Measurements from ENCODE around the gene ZACN.

The ZACN gene

DNA sequence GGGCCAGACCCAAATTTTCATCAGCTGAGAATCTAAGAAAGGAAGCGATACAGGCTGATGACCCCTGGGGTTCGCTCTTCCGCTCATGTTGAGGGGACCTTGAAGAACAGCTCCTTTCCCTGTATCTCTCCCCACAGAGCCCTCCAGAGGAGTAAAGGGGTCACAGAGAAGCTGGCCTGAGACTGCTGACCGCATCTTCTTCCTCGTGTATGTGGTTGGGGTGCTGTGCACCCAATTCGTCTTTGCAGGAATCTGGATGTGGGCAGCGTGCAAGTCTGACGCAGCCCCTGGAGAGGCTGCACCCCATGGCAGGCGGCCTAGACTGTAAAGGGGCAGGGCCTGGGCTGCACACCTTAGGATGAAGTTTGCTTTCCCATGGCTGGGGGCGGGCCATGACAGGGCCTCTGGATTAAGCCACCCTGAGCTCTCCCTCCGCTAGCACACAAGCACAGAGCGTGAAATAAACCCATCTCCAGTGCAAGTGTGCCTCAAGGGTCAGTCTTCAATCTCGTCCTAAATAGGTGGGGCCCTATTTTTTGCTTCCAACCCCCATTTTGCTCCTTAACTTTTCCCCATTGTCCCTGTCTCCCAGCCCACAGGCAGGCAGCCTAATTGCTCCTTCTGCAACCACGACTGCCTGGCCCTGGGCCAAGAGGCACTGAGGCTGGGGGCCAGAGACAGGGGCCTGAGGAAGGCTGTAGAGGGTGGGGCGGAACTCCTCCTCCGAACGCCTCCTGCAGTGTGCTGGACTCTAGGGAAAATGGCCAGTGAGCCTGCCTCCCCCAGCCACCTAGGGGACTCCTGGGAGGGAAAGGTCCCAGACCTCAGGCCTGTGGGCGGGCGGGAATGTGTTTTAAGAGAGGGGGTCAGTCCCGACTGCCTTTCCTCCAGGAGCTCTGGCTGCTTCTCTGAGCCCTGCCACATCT is 3.6 kb downstream of the ZACN start:
- DNase-seq: no peak

DNA sequence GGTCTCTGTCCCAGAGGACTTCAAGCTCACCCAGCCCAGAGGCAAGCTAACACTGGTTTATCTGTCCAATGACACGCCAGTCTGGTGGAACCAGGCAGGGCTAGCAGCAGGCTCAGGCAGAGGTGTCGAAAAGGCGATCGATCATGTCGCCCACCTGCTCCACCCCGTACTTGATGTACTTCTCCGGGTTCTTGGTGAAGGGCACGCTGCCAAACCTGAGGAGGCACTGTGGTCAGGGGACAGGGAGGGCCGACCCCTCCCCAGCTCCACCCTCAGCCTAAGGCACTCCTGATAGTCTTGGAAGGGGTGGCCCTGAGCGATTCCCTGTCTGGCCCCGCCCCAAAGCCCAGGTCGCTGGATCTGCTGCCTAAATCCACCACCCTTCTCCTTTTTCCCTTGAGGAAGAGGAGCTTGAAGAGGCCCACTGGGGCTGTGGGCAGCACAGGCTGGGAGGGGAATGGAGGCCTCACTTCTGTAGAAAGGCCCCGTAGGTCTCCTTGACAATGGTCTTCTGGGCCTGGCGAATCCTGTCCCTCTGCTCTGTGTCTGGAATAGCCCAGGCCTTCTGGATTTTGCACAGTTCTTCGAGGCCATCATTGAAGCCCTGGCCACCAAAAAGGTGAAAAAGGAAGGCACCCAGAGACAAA is 4.7 kb downstream of the ZACN start:
- DNase-seq: no peak

DNA sequence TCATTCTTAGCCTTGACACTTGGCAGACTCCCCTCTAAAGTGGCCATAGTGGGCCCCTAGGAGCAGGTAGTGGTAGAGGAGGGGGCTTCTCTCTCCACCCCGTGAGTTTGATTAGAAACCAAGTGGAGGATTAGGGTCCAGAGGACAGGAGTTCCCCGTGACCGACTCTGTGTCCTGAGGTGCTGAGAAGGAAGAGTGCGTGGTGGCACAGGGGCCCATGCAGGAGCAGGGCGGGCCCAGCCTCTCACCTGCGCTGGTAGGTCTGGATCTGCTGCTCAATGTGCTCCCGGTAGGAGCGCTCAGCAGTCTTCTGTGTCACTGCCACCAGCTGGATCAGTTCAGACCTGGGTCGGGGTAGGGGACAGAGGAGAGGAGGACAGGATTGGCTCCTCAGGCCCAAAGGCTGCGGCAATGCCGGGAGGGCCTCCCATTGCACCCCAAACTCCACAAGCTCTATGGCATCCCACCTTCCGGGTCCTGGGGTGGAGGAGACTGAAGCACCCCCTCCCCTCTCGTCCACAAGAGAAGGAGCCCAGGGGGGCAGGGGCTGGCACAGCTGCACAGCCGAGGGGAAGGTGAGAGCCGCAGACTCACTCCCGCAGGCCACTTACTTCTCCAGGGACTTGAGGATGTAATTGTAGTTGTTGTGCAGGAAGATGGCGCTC is 6.2 kb downstream of the ZACN start:
- no peak for DNase-seq

DNA sequence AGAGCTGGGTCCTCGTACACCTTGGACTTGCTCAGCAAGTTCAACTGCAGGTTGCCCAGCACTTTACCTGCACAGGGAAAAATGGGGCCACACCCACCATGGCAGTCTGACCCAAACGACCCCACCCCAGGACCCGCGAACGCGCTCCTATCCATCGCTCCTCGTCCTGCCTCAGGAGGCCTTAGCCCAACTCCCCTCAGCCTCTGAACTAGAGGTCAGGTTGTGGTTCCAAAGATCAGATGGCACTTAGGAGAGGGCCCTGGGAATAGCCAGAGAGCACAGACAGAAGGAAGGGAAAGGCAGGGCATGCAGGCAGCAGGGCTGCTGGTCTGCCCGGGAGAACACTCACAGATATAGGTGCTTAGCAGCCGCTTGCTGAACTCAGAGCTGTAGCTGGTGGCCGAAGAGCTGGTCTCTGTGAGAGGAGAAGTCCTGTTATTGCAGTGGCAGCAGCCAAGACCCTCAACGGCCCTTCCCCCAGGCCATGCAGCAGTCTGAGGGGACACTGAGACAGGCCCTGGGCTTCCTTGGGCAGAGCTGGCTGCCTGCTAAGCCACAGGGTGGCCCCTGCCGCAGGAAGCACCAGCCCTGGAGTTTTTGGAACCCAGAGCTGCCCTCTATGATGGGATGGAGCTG is 6.9 kb downstream of the ZACN start:
- DNase-seq: no peak

DNA sequence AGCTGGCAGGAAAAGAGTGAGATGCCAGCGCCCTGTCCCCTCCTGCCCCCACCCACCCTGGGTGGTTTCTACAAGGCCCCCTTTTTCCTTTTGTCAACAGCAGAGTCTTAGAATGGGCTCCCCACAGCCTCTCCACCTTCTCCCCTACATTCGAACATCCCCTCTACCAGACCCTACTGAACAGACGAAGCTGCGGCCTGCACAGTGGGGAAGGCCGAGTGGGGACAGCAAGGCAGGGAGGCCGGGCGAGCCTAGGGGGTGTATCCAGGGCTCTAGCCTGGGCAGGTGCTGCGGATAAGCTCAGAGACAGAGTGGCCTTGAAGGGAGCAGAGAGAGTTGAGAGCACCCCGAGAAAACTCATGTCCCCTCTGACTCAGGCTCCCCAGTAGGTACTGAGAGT is 7.4 kb downstream of the ZACN start:
- no peak for DNase-seq

DNA sequence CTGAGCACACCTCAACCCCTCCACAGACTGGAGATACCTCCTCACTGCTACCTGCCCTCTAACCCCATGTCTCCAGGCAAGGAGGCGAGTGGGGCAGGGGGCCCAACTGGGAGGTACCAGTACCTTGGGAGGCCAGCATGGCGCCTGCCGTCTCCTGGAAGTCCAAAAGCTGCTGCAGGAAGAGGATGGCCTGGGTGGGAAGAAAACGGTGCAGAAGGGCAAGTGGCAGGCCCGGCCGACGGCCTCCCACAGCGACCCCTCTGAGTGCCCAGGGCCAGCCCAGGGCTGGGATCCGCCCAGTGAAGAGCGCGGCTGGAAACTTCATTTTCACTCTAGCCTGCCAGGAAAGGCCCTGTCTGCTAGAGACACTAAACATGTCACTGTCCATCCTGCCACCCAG is 8.5 kb downstream of the ZACN start:
- DNase-seq: no peak

DNA sequence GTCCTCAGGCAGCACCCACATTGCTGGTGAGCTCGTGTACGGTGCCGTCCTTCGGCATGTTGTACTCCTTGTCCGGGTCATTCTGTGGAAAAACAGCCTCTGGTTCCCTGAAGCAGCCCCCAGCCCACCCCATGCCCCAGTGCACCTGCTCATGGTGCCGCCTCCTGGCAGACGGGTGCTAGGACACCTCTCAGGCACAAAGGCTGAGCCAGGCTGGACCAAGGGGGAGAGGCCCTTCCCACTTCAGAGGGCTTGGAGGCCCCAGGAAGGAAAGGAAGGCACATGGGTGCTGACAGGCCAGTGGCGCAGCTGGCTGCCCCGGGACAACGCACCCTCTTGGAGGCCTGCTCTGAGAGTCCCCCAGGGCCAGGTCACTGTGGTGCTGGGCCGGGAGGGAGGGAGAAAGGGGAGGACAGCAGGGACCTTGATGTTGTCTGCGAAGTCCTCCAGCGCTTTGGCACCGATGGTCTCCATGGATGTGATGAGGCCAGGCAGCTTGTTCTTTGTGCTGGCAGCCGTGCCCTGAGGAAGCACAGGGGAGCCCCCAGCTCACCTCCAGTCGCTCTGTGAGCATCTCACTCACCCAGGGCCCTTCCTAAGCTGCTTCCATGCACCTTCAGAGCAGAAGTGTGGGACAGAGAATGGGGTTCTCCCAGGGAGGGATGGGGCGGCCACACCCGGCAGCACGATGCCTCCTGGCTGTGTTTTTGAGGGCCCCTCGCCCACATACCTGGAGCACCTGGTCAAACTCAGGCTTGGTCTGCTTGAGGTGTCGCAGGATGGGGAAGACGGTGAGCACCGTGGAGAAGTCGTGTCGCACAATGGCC is 9.3 kb downstream of the ZACN start:
- DNase-seq: no peak

DNA sequence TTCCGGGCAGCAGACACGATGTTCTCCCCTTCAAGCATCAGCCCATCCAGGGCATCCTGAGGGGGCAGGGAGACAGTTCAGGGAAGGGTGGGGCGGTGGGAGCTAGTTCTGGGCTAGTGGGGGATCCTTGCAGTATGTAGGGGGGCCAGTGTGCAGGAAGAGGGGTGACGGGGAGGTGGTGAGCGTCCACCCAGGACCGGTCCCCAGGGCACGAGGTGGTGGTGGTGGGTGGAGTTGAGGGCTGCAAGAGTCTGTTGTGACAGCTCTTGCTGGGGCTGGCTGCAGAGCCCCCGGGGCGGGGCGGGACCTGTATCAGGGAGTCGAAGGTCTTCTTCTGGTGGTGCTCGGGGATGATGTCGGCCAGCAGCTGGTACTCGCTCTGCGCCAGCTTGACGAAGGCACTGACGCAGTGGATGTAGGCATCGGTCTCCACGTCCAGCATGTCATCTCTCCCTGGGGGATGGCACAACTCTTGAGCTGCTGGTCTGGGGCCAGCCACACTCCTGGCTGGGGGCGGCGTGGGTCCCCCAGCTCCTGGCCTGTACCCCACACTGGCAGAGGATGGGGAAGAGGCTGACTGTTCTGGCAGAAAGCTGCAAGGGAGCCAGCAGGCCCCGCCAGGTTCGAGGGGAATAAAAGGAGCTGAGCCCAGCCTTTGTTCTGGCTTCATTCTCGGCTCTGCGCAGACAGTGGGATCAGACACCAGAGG is 10.0 kb downstream of the ZACN start:
- DNase-seq: no peak

DNA sequence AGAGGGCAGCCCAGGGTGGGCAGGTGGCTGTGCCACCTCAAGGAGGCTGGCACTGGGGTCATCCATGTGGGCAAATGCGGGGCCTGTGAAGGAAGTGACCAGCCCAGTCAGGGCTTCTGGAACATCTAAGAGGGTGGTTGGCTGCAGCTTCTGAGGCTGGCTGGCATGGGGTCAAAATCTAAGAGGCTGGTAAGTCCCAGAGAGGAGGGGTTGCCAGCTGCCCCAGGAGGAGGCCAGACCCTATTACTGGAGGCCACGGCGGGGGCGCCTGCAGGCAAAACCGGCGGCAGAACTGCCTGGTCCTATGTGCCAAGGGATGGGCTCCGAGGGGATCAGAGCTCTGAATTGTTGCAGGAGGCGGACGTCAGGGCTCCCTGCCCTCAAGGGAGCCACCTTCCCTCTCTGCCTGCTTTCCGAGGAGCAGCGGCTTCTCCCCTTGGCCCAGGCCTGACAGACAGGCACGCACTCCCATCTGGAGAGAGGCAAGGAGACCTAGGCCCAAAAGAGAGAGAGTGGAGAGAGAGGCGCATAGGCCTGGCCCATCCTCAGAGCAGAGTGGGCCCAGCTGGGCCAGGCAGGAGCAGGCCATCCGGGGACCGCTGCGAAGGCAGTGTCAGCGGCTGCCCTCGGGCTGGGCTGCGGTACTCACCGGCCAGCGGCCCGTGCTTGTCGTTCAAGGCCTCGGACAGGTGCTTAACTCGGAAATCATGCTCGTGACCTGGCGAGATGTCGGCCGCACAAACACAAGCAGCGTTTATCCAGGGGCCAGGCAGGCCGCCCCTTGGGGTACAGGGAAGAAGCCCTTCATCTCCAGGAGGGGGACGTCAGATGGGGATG is 10.9 kb downstream of the ZACN start:
- no peak for DNase-seq

DNA sequence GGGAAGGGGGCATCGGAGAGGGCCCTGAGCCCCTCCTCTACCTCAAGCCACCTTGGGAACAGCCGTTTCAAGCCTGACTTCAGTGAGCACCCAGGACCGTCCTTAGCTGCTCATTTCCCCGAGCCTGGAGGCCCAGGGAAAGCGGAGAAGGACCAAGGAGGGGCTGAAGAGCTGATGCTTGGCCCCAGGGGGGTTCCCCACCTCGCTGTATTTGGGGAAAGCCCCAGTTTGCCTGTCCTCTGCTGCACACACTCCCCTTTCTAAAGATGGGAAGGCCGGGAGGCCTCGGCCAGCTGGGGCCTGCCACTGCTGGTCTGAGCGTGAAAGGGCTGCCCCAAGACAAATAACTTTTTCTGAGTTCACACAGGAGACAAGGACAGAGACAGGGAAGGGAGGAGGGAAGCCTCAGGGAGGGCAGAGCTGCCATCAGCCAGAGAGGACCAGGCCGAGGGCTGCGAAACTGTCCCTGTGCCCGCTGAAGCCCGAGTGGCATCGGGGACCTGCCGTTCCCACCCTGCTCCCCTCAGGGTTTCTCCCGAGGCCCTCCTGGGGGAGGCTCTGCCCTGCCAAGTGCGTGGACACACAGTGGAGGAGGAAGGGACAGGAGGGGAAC is 11.6 kb downstream of the ZACN start:
- DNase-seq: no peak

DNA sequence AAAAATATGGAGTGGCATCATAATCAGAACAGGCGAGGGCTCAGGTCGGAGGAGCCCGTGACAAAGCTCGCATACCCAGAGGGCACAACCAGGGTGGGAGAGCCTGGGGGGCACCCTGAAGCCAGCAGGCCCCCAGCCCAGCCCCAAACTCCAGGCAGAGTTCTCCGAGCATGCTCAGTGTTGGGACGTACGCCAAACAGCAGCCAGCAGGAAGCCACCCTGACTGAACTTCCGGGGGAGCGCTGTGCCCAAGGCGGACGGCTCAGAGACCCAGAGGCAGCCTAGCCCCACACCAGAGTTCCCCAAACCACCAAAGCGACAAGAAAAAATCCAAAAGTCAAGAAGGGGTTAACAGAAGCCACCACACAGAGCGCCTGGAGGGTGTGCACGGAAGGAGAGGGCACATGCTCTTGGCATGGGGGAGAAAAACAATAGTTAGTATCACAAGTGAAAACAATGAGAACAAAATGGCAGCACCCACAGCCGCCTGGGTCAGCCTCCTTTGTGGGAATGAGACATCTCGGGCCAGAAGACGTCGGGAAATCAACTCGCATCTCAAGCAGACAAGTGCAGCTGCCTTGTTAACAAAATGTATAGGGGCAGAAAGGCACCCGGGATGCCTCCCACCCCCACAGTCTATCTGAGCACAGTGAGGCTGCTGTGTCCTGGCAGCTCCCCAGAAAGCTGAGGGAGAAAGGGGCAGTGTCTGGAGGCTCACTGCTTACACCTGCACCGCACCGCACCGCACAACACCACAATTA is 12.7 kb downstream of the ZACN start:
- no peak for DNase-seq

DNA sequence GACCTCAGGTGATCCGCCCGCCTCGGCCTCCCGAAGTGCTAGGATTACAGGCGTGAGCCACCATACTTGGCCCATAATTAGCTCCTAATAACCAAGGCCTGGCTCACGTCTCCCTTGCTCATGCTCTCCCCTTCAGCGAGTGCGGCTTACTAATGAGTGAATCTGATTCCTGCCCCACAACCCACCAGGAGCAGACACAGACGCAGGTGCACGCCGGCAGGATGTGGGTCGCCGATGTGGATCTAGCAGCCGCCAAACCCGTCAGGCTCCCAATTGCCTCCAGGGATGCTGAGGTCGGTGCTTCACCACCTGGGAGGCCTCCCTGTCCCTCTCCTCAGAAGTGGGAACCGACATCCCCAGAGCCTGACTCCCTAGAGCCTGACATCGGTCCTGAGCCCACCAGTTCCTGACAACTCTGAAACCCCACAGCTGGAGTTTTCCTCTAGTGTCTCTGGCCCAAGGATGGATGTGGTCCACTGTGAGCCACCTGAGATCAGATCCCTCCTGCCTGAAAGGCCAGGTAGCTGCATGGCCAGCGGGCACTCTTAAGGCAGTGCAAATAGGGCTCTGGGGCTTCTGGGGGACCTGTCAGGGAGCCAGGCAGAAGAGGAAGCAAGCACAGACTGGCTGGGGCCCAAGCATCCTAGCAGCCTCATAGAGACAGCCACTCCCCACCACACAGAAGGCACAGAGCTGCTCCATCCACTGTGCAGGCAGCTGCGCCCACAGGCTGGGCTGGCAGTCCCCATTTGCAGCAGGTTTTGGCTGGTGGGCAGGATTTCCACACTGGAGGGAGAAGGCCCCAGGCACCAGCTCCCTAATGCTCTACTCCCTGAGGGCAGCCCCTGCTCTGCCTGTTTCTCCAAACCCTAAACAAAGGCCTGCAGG is 13.8 kb downstream of the ZACN start:
- no peak for DNase-seq

DNA sequence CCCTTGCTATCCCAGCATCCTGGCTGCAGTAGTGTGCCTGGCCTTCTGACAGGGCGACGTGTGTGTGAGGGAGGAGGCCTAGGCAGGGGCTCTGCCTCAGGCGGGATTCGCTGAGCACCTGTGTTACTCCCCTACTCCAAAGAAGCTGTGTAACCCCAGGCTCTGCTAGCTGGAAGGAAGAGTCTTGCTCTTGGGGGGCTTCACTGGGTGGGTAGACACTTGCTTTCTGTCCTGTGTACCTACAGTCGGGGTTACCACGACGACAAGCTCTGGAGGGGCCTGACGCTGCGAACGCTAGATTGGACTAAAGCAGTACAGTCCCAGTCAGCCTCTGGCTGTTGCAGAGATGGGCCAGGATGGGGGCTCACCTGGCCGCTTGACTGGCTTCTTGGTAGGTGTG is 15.1 kb downstream of the ZACN start:
- no peak for DNase-seq

DNA sequence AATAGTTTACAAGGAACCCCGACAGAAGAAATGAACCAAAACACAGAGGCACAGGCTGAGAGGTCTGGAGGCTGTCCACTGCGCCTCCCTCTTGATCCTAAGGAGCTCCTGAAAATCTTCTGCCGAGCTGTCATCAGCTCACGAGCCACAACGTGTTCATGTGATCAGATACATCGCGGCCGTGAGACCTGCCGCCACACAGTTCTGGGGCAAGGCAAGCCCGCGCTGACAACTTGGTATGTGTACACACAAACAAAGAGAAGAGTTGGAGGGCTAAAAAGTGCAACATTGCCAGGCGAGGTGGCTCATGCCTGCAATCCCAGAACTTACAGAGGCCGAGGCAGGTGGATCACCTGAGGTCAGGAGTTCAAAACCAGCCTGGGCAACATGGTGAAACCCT is 17.0 kb downstream of the ZACN start:
- DNase-seq: no peak

DNA sequence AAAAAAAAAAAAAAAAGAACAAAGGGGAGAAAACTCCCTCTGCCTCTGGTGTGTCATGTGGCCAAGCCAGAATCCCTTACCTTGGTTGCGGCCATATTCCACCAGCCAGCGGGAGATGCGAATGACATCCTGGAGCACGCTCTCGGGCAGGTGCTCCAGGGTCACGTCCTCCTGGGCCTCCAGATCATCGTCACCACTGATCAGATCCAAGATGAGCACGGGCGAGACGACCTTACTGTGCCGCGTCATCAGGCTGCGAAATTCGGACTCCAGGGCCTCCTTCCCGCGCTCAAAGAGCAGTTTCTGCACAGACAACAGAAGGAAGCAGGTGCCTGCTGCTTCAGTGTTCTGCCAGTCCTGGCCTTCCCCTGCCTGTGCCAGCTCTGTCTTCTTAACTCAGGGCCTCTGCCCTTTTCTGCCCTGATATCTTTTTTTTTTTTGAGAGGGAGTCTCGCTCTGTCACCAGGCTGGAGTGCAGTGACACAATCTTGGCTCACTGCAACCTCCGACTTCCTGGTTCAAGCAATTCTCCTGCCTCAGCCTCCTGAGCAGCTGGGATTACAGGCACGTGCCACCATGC is 18.8 kb downstream of the ZACN start:
- DNase-seq: no peak

DNA sequence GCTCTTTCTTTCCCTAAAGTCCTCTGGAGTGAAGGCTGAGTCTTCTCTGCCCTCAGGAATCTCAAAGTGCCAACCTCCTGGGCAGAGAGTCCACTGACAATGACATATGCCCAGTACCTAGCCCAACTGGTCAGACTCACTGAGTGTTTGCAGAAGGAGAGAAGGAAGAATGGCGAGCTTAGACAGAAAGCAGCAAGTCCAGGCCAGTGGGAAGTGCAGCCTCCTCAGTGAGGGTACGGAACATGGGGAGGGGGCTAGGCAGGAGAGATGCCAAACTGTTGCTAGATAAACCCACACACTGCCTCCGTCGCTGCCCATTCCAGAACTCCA is 23.9 kb downstream of the ZACN start:
- DNase-seq: no peak

DNA sequence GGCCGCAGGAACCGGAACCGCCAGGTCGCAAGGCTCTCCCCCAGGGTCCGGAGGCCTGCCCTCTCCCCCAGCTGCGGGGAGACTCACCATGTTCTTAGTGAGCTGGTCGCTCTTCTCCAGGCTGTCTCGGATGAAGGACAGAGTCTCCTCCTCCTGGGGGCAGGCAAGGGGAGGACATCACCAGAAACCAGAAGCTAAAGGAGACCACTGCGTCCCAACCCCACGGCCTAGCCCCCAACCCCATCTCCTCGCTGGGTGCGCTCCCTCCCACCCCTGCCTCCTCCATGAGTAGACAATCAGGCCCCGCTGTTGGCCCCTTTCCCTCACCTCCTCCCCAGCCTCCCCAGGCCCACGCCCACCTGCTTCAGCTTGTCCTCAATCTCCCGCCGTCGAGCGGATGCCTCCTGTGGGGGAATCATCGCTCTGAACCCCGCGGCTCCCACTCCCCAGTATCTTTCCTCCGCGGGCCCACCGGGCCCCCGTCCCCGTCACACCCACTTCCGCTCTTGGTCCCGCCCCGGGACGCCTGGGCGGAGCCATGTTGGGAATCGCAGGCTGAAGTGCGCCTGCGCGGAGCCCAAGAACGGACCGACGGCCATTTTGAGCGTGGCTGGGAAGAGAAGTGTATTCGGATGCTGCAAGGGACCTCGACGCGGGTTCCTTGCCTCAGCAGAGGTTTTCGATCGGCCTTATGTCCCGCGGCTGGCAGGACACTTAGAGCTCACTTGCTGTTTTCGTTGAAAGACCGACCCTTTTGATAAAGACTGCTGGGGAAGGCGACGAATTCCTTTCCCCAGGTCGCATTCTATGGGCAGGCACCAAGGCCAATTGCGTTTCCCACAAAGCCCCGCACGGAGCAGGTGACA is 24.5 kb downstream of the ZACN start, which contains the start of gene EXOC7:
Gene EXOC7 (minus strand): TSS at position 514 of the 866 bp plus-strand sequence. CDS start 95 bp downstream, at position 419.
- peak; percentile 92 to 94 for DNase-seq

Measured in CD4-positive, alpha-beta T cell treated with Interleukin-4 for 1 hour (primary cell).